HepG2 (cell line): ENCODE measurements around the gene SDC4. TPM values are rescaled to one million over a fixed set of nuclear protein-coding genes. Genes with fewer than 3 reads are reported as not detected.

Source experiments
- ATF7 ChIP-seq, 2 experiments: fragments of 450-650 bp in 1 of 2; sonication (generic) in 1 of 2; formaldehyde crosslinking in 1 of 2; IDR thresholded peaks; 2 replicates each; pipeline versions ENCODE4 v1.4.0 to v1.6.1; 2016 to 2020; ENCODE audit warnings: antibody characterized with exemption in 1 of 2, mild to moderate bottlenecking in 1 of 2, missing genetic modification reagents in 1 of 2
- ETS1 ChIP-seq: sonication (generic); formaldehyde crosslinking; IDR thresholded peaks from 2 replicates; pipeline ENCODE4 v1.4.0; 2020; ENCODE audit warnings: missing genetic modification reagents
- FIP1L1 ChIP-seq: fragments of 200-400 bp; formaldehyde crosslinking; IDR thresholded peaks from 2 replicates; pipeline ENCODE4 v1.6.1; 2018; ENCODE audit warnings: low read depth, mild to moderate bottlenecking, low read length, moderate library complexity, borderline replicate concordance; ENCODE audit not compliant: insufficient read depth
- GATA4 ChIP-seq: sonication (generic); IDR thresholded peaks from 2 replicates; pipeline ENCODE4 v1.6.1; 2016; ENCODE audit warnings: antibody characterized with exemption, low read depth, borderline replicate concordance
- HMGXB4 ChIP-seq, 2 experiments: sonication (generic) in 1 of 2; formaldehyde crosslinking in 1 of 2; IDR thresholded peaks; 2 replicates each; pipeline versions ENCODE4 v1.4.0 to v1.6.1; 2018 to 2020; ENCODE audit warnings: missing genetic modification reagents in 2 of 2, borderline replicate concordance in 1 of 2, low read depth in 1 of 2, mild to moderate bottlenecking in 1 of 2, missing biosample characterization in 1 of 2
- HOXD1 ChIP-seq: sonication (generic); formaldehyde crosslinking; IDR thresholded peaks from 2 replicates; pipeline ENCODE4 v1.5.0; 2020; ENCODE audit warnings: missing genetic modification reagents
- NFE2L1 ChIP-seq: sonication (generic); formaldehyde crosslinking; IDR thresholded peaks from 2 replicates; pipeline ENCODE4 v1.4.0; 2020; ENCODE audit warnings: missing genetic modification reagents, mild to moderate bottlenecking, borderline replicate concordance
- NFYB ChIP-seq: sonication (generic); formaldehyde crosslinking; IDR thresholded peaks from 2 replicates; pipeline ENCODE4 v1.4.0; 2020; ENCODE audit warnings: missing genetic modification reagents
- PCBP1 ChIP-seq: fragments of 200-400 bp; formaldehyde crosslinking; IDR thresholded peaks from 2 replicates; pipeline ENCODE4 v1.6.1; 2017; ENCODE audit warnings: mild to moderate bottlenecking, low read depth, low read length, borderline replicate concordance
- SALL1 ChIP-seq: sonication (generic); formaldehyde crosslinking; IDR thresholded peaks from 2 replicates; pipeline ENCODE4 v1.8.0; 2022; ENCODE audit warnings: mild to moderate bottlenecking, missing genetic modification reagents
- SMYD3 ChIP-seq: sonication (generic); formaldehyde crosslinking; IDR thresholded peaks from 2 replicates; pipeline ENCODE4 v1.8.1; 2023; ENCODE audit warnings: mild to moderate bottlenecking, missing genetic modification reagents
- SNRNP70 ChIP-seq: fragments of 200-400 bp; formaldehyde crosslinking; IDR thresholded peaks from 2 replicates; pipeline ENCODE4 v1.6.1; 2017; ENCODE audit warnings: mild to moderate bottlenecking, low read depth, low read length, moderate library complexity
- TAF1 ChIP-seq: sonication (generic); formaldehyde crosslinking; IDR thresholded peaks from 2 replicates; pipeline ENCODE4 v1.4.0; 2020; ENCODE audit warnings: missing genetic modification reagents
- TBP ChIP-seq: sonication (generic); formaldehyde crosslinking; IDR thresholded peaks from 2 replicates; pipeline ENCODE4 v1.5.0; 2020; ENCODE audit warnings: missing genetic modification reagents
- YY1 ChIP-seq: IDR thresholded peaks from 2 replicates; pipeline ENCODE4 v1.6.1; 2011; ENCODE audit warnings: low read length, low read depth, moderate library complexity, mild to moderate bottlenecking; ENCODE audit not compliant: insufficient read depth, insufficient replicate concordance
- ZNF335 ChIP-seq: sonication (generic); formaldehyde crosslinking; IDR thresholded peaks from 2 replicates; pipeline ENCODE4 v1.4.0; 2020; ENCODE audit warnings: missing genetic modification reagents
- ZNF512B ChIP-seq: sonication (generic); formaldehyde crosslinking; IDR thresholded peaks from 2 replicates; pipeline ENCODE4 v1.5.1; 2020; ENCODE audit warnings: missing genetic modification reagents, mild to moderate bottlenecking, borderline replicate concordance
- ZNF713 ChIP-seq: sonication (generic); formaldehyde crosslinking; IDR thresholded peaks from 2 replicates; pipeline ENCODE4 v1.4.0; 2020; ENCODE audit warnings: mild to moderate bottlenecking, missing genetic modification reagents
- polyA plus RNA-seq, 8 experiments: library from polyadenylated mRNA; depleted of rRNA in 3 of 8; stranded (reverse) in 7 of 8; unstranded in 1 of 8; fragments of >200 nt; fragmentation: Illumina TruSeq in 4 of 8; extraction: Trizol in 4 of 8; gene quantifications; 2 replicates each; pipeline versions ENCODE4 v1.2.1 to v1.2.3, GENCODE V29; 2011 to 2016; ENCODE audit warnings: low read depth in 4 of 8, missing spikeins in 1 of 8, mixed read lengths in 1 of 8; ENCODE audit not compliant: insufficient read depth in 1 of 8
- total RNA-seq, 5 experiments: library from RNA; depleted of rRNA; stranded (reverse); fragments of >200 nt; fragmentation: Illumina TruSeq; extraction: Trizol; gene quantifications; 2 replicates each; pipeline ENCODE4 v1.2.3, GENCODE V29; 2016; ENCODE audit warnings: low read depth in 1 of 5
- TF ChIP-seq, protein P1 (sequence below): sonication (generic); formaldehyde crosslinking; IDR thresholded peaks from 2 replicates; pipeline ENCODE4 v1.8.0; 2022; ENCODE audit warnings: missing genetic modification reagents, mild to moderate bottlenecking, moderate library complexity, borderline replicate concordance

Gene SDC4
- total and polyA plus RNA-seq, 2 of the 13 experiments (the other 11 are each of a cell fraction or from before 2014, with no cell fraction given): 49.0 to 65.1 TPM

GRCh38 chr20:45347936-45348778, at the start of gene SDC4 (continued):
- peak; percentile 63; the same call in 1 of the 2 replicates for TF ChIP-seq FIP1L1
- no peak for TF ChIP-seq SNRNP70
- peak; percentile 85 for TF ChIP-seq SALL1 (CRISPR knock-in tag)
- TF ChIP-seq YY1: peak; percentile 81
- TF ChIP-seq TBP (CRISPR knock-in tag): 0 out of 2 replicates have a peak, but pooled peaks have one; percentile 78
- TF ChIP-seq PCBP1: 0 out of 2 replicates have a peak, but pooled peaks have one; percentile 83
- TF ChIP-seq NFYB (CRISPR knock-in tag): peak; percentile 14; the same call in 1 of the 2 replicates
- peak; percentile 80; the same call in 1 of the 2 replicates for TF ChIP-seq ZNF512B (CRISPR knock-in tag)
- peak; percentile 62; the same call in 1 of the 2 replicates for TF ChIP-seq ETS1 (CRISPR knock-in tag)
- TF ChIP-seq ZNF335: peak; percentile 13; the same call in 1 of the 2 replicates
- TF ChIP-seq SMYD3: no peak
- peak; percentile 90; the same call in 1 of the 2 replicates for TF ChIP-seq GATA4
- TF ChIP-seq, protein P1, sequence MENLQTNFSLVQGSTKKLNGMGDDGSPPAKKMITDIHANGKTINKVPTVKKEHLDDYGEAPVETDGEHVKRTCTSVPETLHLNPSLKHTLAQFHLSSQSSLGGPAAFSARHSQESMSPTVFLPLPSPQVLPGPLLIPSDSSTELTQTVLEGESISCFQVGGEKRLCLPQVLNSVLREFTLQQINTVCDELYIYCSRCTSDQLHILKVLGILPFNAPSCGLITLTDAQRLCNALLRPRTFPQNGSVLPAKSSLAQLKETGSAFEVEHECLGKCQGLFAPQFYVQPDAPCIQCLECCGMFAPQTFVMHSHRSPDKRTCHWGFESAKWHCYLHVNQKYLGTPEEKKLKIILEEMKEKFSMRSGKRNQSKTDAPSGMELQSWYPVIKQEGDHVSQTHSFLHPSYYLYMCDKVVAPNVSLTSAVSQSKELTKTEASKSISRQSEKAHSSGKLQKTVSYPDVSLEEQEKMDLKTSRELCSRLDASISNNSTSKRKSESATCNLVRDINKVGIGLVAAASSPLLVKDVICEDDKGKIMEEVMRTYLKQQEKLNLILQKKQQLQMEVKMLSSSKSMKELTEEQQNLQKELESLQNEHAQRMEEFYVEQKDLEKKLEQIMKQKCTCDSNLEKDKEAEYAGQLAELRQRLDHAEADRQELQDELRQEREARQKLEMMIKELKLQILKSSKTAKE (CRISPR knock-in tag): peak; percentile 31; the same call in 1 of the 2 replicates
- no peak for TF ChIP-seq ATF7 (IDR thresholded peaks at IDR 0.05)
- TF ChIP-seq ATF7 (CRISPR knock-in tag; IDR thresholded peaks at IDR 0.05): peak; percentile 64; the same call in 1 of the 2 replicates
- TF ChIP-seq TAF1: peak; percentile 91
- TF ChIP-seq HOXD1 (CRISPR knock-in tag): peak; percentile 92
- no peak for TF ChIP-seq NFE2L1 (CRISPR knock-in tag)
- 0 out of 2 replicates have a peak, but pooled peaks have one; percentile 42 for TF ChIP-seq ZNF713 (CRISPR knock-in tag)
- TF ChIP-seq HMGXB4 (CRISPR knock-in tag; IDR thresholded peaks at IDR 0.05; ENCODE audit: borderline replicate concordance in 1 of 2, low read depth in 1 of 2): peak in 1 of 2 experiments; percentile 62; a peak in 1 of 4 replicates
